Pericardium fibroblast (primary cell): ENCODE measurements around the gene CCDC172. TPM values are rescaled to one million over a fixed set of nuclear protein-coding genes. Genes with fewer than 3 reads are reported as not detected.

Experiments
- total RNA-seq: library from RNA; depleted of rRNA; stranded (reverse); fragments of >200 nt; gene quantifications from 2 replicates; pipeline ENCODE4 v1.2.3, GENCODE V29; 2015

Gene CCDC172, protein sequence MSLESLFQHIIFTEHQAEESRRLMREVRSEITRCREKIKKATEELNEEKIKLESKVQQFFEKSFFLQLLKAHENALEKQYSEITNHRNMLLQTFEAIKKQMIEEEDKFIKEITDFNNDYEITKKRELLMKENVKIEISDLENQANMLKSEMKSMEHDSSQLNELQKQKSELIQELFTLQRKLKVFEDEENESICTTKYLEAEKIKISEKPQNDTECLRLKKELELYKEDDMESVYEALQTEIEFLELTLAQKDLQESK
- not detected in 2 replicates for total RNA-seq

DNA sequence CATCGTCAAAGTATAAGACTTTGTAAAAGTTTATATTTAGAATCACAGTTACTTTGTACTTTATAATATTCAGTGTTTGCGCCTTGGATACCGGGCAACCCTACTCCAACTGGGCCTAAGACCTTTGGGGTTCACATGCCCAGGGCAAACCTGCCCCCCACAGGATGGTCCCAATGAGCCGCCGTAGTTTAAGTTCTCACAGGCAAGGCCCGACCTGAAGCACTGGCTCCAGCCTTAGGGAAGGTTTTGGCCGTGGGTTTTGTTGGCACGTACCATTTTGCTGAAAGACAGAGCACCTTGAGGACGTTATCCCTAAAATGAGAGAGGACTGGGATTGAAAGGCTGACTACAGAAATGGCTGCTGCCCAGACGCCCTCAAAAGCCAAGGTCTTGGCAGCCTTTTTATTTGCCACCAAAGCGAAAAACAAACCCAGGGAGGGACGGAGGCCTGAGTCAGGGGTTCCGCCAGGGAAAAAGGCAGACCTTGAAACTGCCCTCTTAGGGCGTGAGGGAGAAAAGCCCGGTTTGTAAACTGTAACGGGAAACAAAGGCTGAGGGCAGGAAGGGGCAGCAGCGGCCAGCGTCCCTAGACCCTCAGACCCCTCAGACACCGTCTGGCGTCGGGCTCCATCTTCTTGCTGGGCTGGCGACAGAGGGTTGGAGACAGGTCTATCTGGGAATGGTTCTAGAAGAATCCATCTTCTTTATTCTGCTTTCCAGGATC is at the start of gene CCDC172:
Gene CCDC172, plus strand, starts transcription at position 222 of the 724 bp plus-strand sequence. CDS start 564 bp downstream, outside the sequence.

GRCh38 chr10:116427671-116428070 is 103.4 kb downstream of the CCDC172 start, which contains the start of gene PNLIPRP3:
Gene PNLIPRP3, plus strand, starts transcription at chr10:116427847. Its CDS starts 166 bp downstream, at chr10:116428013.

Other genes starting within 250 kb of the CCDC172 start
- 1.6 and 2.0 TPM in 2 replicates for gene GFRA1, start 51.2 kb upstream of the CCDC172 start, total RNA-seq
- gene PNLIPRP3, start 103.4 kb downstream of the CCDC172 start, total RNA-seq = not detected in 2 replicates
- gene PNLIP, start 221.5 kb downstream of the CCDC172 start, total RNA-seq = not detected in 2 replicates